Fibroblast of peridontal ligament (primary cell): ENCODE measurements around the gene TUB.
A peak's percentile ranks its signal among the peaks of the same experiment; 100 is the strongest.

ENCODE experiments used
- DNase-seq: peaks from one replicate; pipeline ENCODE4 v3.0.0-alpha.2; 2010; ENCODE audit errors: extremely low read depth

TUB gene

GRCh38 chr11:8080674-8081590 lies at the start of gene TUB:
Gene TUB, plus strand, starts transcription at chr11:8081211. Its CDS starts 300 bp downstream, at chr11:8081511.
- DNase-seq, result no peak

GRCh38 chr11:8031248-8032115 lies 49.5 kb upstream of the TUB start:
- DNase-seq, result no peak

GRCh38 chr11:8032122-8032521 lies 48.9 kb upstream of the TUB start:
- no peak for DNase-seq

GRCh38 chr11:8032576-8033304 lies 48.3 kb upstream of the TUB start:
- DNase-seq, result no peak

GRCh38 chr11:8033305-8034105 lies 47.5 kb upstream of the TUB start:
- DNase-seq, result peak; percentile 86

- DNase-seq, result no peak
These were observed 46.9 kb upstream of the TUB start for GRCh38 chr11:8034106-8034585.

GRCh38 chr11:8034604-8035190 lies 46.3 kb upstream of the TUB start:
- no peak for DNase-seq

- DNase-seq, result peak; percentile 16
These were observed 45.7 kb upstream of the TUB start for GRCh38 chr11:8035200-8035855.

GRCh38 chr11:8036002-8036802 lies 44.8 kb upstream of the TUB start:
- DNase-seq, result no peak

- no peak for DNase-seq
These were observed 44.0 kb upstream of the TUB start for GRCh38 chr11:8036986-8037385.

- DNase-seq, result no peak
These were observed 42.6 kb upstream of the TUB start for GRCh38 chr11:8038393-8038792.

- DNase-seq, result no peak
These were observed 42.0 kb upstream of the TUB start for GRCh38 chr11:8038811-8039529.

- no peak for DNase-seq
These were observed 41.3 kb upstream of the TUB start for GRCh38 chr11:8039530-8040260.

- DNase-seq, result no peak
These were observed 40.6 kb upstream of the TUB start for GRCh38 chr11:8040261-8040920.

GRCh38 chr11:8040921-8041285 lies 40.1 kb upstream of the TUB start:
- no peak for DNase-seq

- DNase-seq, result no peak
These were observed 39.4 kb upstream of the TUB start for GRCh38 chr11:8041576-8041975.

- DNase-seq, result no peak
These were observed 37.3 kb upstream of the TUB start for GRCh38 chr11:8043756-8044155.
